GM23338 (cell line): ENCODE results near the gene TSEN2. TPM values are rescaled to one million over a fixed set of nuclear protein-coding genes. Genes with fewer than 3 reads are reported as not detected.
A peak's percentile ranks its signal among the peaks of the same experiment; 100 is the strongest.

ENCODE experiments used
- ATAC-seq: fragments of 200-7000 bp; cut with Tn5 transposase; 3 replicates; pipeline ENCODE4 v1.9.1; 2020
- DNase-seq: peaks from one replicate; pipeline ENCODE4 v3.0.0-alpha.2; 2015; ENCODE audit warnings: low spot score
- H2AFZ ChIP-seq: fragments of 200-600 bp; sonication (generic); 2 replicates; pipeline ENCODE4 v1.8.0; 2016; ENCODE audit warnings: antibody characterized with exemption, mild to moderate bottlenecking, moderate library complexity
- H3F3A ChIP-seq: fragments of 200-600 bp; sonication (generic); replicated peaks from 2 replicates; pipeline ENCODE4 v1.8.0; 2017; ENCODE audit warnings: antibody characterized with exemption, mixed run types, low read depth
- H3K27ac ChIP-seq: fragments of 200-600 bp; sonication (generic); 2 replicates; pipeline ENCODE4 v1.6.1; 2016; ENCODE audit warnings: low read depth
- H3K27me3 ChIP-seq: fragments of 200-600 bp; sonication (generic); 2 replicates; pipeline ENCODE4 v1.8.0; 2016; ENCODE audit warnings: mild to moderate bottlenecking, mixed run types, moderate library complexity; ENCODE audit not compliant: insufficient read depth
- H3K36me3 ChIP-seq: fragments of 200-600 bp; sonication (generic); 2 replicates; pipeline ENCODE4 v1.8.0; 2016; ENCODE audit warnings: mild to moderate bottlenecking; ENCODE audit not compliant: insufficient read depth
- H3K4me1 ChIP-seq: fragments of 200-600 bp; sonication (generic); 2 replicates; pipeline ENCODE4 v1.8.0; 2016; ENCODE audit warnings: mild to moderate bottlenecking, moderate library complexity; ENCODE audit not compliant: insufficient read depth
- H3K4me2 ChIP-seq: fragments of 200-600 bp; sonication (generic); 2 replicates; pipeline ENCODE4 v1.7.1; 2017; ENCODE audit warnings: mixed run types
- H3K4me3 ChIP-seq: fragments of 200-600 bp; sonication (generic); 2 replicates; pipeline ENCODE4 v1.6.1; 2016; ENCODE audit warnings: mixed run types
- H3K79me2 ChIP-seq: fragments of 200-600 bp; sonication (generic); replicated peaks from 2 replicates; pipeline ENCODE4 v1.8.0; 2017; ENCODE audit warnings: mild to moderate bottlenecking; ENCODE audit not compliant: insufficient read depth
- H3K9me2 ChIP-seq: fragments of 200-600 bp; sonication (generic); 2 replicates; pipeline ENCODE4 v1.8.0; 2017; ENCODE audit not compliant: insufficient read depth
- H4K20me1 ChIP-seq: fragments of 200-600 bp; sonication (generic); replicated peaks from 2 replicates; pipeline ENCODE4 v1.8.0; 2017; ENCODE audit warnings: mild to moderate bottlenecking; ENCODE audit not compliant: insufficient read depth
- H3K27ac Mint-ChIP-seq: 2 replicates; pipeline ENCODE4 v1.8.0; 2020; ENCODE audit warnings: inconsistent platforms, mild to moderate bottlenecking, moderate library complexity, mixed read lengths
- H3K27me3 Mint-ChIP-seq: 3 replicates; pipeline ENCODE4 v1.8.0; 2022; ENCODE audit warnings: low read depth, mild to moderate bottlenecking, moderate library complexity, mixed read lengths, inconsistent platforms; ENCODE audit not compliant: insufficient read depth, poor library complexity
- H3K36me3 Mint-ChIP-seq: 3 replicates; pipeline ENCODE4 v1.8.0; 2021; ENCODE audit warnings: low read depth, mild to moderate bottlenecking, inconsistent platforms, moderate library complexity, mixed read lengths
- H3K4me1 Mint-ChIP-seq: 3 replicates; pipeline ENCODE4 v1.8.0; 2020; ENCODE audit warnings: mild to moderate bottlenecking, inconsistent platforms, mixed read lengths
- H3K4me3 Mint-ChIP-seq: 3 replicates; pipeline ENCODE4 v1.8.0; 2021; ENCODE audit warnings: moderate library complexity, mild to moderate bottlenecking, inconsistent platforms, mixed read lengths
- H3K9me3 Mint-ChIP-seq: 3 replicates; pipeline ENCODE4 v1.8.0; 2020; ENCODE audit warnings: moderate library complexity, mild to moderate bottlenecking, inconsistent platforms, mixed read lengths
- ZNF331 ChIP-seq: fragments of 250-450 bp; sonication (Bioruptor Pico); IDR thresholded peaks from 2 replicates; pipeline ENCODE4 v1.5.0; 2020; ENCODE audit warnings: low read depth, mild to moderate bottlenecking, moderate library complexity
- polyA plus RNA-seq: library from polyadenylated mRNA; unstranded; fragments of >200 nt; fragmentation: Nextera tagmentation; extraction: Ambion mirVana; gene quantifications from 2 replicates; pipeline ENCODE4 v1.2.1, GENCODE V29; 2016
- total RNA-seq: library from RNA; depleted of rRNA; stranded (reverse); fragments of >200 nt; shearing (Covaris generic); gene quantifications from 2 replicates; pipeline ENCODE4 v1.2.3, GENCODE V29; 2014
- TF ChIP-seq, protein P1 (sequence below), 2 experiments: fragments of 200-600 bp in 1 of 2; sonication (generic) in 1 of 2; conservative IDR thresholded peaks; 2 replicates each; pipeline versions ENCODE4 v1.5.1 to v1.6.1; 2016 to 2017; ENCODE audit warnings: antibody characterized with exemption in 2 of 2, low read depth in 2 of 2, mild to moderate bottlenecking in 2 of 2, moderate library complexity in 1 of 2
- TF ChIP-seq, protein P2 (sequence below): fragments of 250-450 bp; sonication (Bioruptor Pico); IDR thresholded peaks from 2 replicates; pipeline ENCODE4 v1.5.0; 2020; ENCODE audit warnings: mild to moderate bottlenecking, moderate library complexity

Gene TSEN2
- total and polyA plus RNA-seq, 2 experiments from 2014 or later: 27.7 to 30.0 TPM

DNA sequence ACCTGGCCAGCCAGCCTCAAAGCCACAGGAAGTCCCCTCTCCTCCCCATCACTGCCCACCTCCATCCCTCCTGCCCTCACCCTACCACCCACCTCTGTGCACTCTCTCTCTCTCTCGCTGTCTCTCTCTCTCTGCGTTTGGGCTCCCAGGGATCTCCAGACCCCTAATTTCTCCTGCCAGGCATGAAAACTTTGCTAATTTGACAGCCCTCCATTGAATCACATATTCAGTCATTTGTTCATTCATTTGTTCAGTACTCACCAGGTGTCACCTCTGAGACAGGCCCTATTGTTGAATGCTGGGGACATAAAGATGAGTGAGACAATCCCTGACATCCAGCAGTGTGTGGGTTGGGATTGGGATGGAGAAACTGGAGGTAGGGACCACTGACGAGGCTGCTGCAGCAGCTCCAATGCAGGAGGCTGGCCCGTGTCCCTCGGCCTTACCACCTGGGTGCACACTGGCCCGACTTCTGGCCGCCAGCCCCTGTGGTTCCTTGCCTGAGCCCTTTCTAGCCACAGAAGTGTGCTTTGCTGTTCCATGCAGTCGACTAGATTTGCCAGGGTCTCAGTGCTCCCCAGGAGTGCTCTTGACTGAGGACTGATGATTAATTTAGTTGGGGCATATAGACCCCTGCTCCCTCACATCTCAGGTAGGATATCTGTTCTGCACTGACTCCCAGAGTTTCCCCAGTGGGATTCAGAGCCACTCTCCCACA lies 38.6 kb upstream of the TSEN2 start:
- Histone ChIP-seq H4K20me1 (no peaks in the 10 kb centered on the region), H3F3A (no peaks in the 10 kb centered on the region; the same call in 1 of the 2 replicates), H3K9me2 (no peaks in the 10 kb centered on the region), H3K4me1 (peaks cover 11% of the 10 kb centered on the region), H3K79me2 (no peaks in the 10 kb centered on the region), H3K4me2 (no peak overlapping the region), H3K36me3 (no peaks in the 10 kb centered on the region), H2AFZ (peak overlapping the region; percentile 99), H3K4me3 (no peak overlapping the region), H3K27ac (no peak overlapping the region), H3K27me3 (no peaks in the 10 kb centered on the region)
- TF ChIP-seq, protein P1, sequence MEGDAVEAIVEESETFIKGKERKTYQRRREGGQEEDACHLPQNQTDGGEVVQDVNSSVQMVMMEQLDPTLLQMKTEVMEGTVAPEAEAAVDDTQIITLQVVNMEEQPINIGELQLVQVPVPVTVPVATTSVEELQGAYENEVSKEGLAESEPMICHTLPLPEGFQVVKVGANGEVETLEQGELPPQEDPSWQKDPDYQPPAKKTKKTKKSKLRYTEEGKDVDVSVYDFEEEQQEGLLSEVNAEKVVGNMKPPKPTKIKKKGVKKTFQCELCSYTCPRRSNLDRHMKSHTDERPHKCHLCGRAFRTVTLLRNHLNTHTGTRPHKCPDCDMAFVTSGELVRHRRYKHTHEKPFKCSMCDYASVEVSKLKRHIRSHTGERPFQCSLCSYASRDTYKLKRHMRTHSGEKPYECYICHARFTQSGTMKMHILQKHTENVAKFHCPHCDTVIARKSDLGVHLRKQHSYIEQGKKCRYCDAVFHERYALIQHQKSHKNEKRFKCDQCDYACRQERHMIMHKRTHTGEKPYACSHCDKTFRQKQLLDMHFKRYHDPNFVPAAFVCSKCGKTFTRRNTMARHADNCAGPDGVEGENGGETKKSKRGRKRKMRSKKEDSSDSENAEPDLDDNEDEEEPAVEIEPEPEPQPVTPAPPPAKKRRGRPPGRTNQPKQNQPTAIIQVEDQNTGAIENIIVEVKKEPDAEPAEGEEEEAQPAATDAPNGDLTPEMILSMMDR (conservative IDR thresholded peaks at IDR 0.05; ENCODE audit: low read depth in 2 of 2): no peak
- TF ChIP-seq ZNF331 (CRISPR knock-in tag): no peak
- TF ChIP-seq, protein P2, sequence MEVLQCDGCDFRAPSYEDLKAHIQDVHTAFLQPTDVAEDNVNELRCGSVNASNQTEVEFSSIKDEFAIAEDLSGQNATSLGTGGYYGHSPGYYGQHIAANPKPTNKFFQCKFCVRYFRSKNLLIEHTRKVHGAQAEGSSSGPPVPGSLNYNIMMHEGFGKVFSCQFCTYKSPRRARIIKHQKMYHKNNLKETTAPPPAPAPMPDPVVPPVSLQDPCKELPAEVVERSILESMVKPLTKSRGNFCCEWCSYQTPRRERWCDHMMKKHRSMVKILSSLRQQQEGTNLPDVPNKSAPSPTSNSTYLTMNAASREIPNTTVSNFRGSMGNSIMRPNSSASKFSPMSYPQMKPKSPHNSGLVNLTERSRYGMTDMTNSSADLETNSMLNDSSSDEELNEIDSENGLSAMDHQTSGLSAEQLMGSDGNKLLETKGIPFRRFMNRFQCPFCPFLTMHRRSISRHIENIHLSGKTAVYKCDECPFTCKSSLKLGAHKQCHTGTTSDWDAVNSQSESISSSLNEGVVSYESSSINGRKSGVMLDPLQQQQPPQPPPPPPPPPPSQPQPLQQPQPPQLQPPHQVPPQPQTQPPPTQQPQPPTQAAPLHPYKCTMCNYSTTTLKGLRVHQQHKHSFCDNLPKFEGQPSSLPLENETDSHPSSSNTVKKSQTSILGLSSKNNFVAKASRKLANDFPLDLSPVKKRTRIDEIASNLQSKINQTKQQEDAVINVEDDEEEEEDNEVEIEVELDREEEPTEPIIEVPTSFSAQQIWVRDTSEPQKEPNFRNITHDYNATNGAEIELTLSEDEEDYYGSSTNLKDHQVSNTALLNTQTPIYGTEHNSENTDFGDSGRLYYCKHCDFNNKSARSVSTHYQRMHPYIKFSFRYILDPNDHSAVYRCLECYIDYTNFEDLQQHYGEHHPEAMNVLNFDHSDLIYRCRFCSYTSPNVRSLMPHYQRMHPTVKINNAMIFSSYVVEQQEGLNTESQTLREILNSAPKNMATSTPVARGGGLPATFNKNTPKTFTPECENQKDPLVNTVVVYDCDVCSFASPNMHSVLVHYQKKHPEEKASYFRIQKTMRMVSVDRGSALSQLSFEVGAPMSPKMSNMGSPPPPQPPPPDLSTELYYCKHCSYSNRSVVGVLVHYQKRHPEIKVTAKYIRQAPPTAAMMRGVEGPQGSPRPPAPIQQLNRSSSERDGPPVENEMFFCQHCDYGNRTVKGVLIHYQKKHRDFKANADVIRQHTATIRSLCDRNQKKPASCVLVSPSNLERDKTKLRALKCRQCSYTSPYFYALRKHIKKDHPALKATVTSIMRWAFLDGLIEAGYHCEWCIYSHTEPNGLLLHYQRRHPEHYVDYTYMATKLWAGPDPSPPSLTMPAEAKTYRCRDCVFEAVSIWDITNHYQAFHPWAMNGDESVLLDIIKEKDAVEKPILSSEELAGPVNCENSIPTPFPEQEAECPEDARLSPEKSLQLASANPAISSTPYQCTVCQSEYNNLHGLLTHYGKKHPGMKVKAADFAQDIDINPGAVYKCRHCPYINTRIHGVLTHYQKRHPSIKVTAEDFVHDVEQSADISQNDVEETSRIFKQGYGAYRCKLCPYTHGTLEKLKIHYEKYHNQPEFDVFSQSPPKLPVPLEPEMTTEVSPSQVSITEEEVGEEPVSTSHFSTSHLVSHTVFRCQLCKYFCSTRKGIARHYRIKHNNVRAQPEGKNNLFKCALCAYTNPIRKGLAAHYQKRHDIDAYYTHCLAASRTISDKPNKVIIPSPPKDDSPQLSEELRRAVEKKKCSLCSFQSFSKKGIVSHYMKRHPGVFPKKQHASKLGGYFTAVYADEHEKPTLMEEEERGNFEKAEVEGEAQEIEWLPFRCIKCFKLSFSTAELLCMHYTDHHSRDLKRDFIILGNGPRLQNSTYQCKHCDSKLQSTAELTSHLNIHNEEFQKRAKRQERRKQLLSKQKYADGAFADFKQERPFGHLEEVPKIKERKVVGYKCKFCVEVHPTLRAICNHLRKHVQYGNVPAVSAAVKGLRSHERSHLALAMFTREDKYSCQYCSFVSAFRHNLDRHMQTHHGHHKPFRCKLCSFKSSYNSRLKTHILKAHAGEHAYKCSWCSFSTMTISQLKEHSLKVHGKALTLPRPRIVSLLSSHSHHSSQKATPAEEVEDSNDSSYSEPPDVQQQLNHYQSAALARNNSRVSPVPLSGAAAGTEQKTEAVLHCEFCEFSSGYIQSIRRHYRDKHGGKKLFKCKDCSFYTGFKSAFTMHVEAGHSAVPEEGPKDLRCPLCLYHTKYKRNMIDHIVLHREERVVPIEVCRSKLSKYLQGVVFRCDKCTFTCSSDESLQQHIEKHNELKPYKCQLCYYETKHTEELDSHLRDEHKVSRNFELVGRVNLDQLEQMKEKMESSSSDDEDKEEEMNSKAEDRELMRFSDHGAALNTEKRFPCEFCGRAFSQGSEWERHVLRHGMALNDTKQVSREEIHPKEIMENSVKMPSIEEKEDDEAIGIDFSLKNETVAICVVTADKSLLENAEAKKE (CRISPR knock-in tag): no peak
- no peak for DNase-seq
- Mint-ChIP-seq H3K36me3 (no peaks in the 10 kb centered on the region), H3K27ac (no peak overlapping the region), H3K4me1 (peaks cover 19% of the 10 kb centered on the region), H3K9me3 (no peaks in the 10 kb centered on the region), H3K4me3 (no peak overlapping the region), H3K27me3 (peaks cover 12% of the 10 kb centered on the region)
- no peak for ATAC-seq
